Liver (tissue), 9 donors: ENCODE measurements around the gene RAB6A. TPM values are rescaled to one million over a fixed set of nuclear protein-coding genes. Genes with fewer than 3 reads are reported as not detected.
"Not testable (repeated sequence)": the region's sequence is repeated elsewhere in the genome, so short reads cannot be mapped to it uniquely, and the experiment has no call there.

Experiments used
- DNase-seq: peaks from one replicate; pipeline ENCODE4 v3.0.0-alpha.2; 2017; ENCODE audit warnings: low spot score
- H3K27ac ChIP-seq, 2 donors: one replicate each; pipeline ENCODE4 v1.7.0; 2013; ENCODE audit warnings: inconsistent platforms in 2 of 2, low read length in 2 of 2, control low read depth in 1 of 2, low read depth in 1 of 2, mild to moderate bottlenecking in 1 of 2
- H3K27me3 ChIP-seq, 4 donors: one replicate each; pipeline versions ENCODE4 v1.6.1 to v1.7.0; 2013; ENCODE audit warnings: low read length in 3 of 4, inconsistent platforms in 1 of 4, mild to moderate bottlenecking in 1 of 4, moderate library complexity in 1 of 4; ENCODE audit not compliant: control insufficient read depth in 4 of 4, insufficient read depth in 4 of 4
- H3K36me3 ChIP-seq, 4 donors: one replicate each; pipeline versions ENCODE4 v1.6.1 to v1.7.0; 2013; ENCODE audit warnings: low read length in 3 of 4, mild to moderate bottlenecking in 3 of 4, low read depth in 1 of 4, moderate library complexity in 1 of 4; ENCODE audit not compliant: control insufficient read depth in 4 of 4, insufficient read depth in 3 of 4
- H3K4me1 ChIP-seq, 4 donors: one replicate each; pipeline versions ENCODE4 v1.6.1 to v1.7.0; 2013; ENCODE audit warnings: low read length in 3 of 4, mild to moderate bottlenecking in 3 of 4, moderate library complexity in 1 of 4; ENCODE audit not compliant: control insufficient read depth in 4 of 4, insufficient read depth in 4 of 4
- H3K4me3 ChIP-seq, 3 donors: one replicate each; pipeline versions ENCODE4 v1.6.1 to v1.7.0; 2013; ENCODE audit warnings: low read length in 3 of 3, control low read depth in 1 of 3, low read depth in 1 of 3, mild to moderate bottlenecking in 1 of 3
- H3K9ac ChIP-seq, 2 donors: one replicate each; pipeline ENCODE4 v1.7.0; 2013; ENCODE audit warnings: low read length in 2 of 2, mild to moderate bottlenecking in 2 of 2, moderate library complexity in 2 of 2, control low read depth in 1 of 2, low read depth in 1 of 2
- H3K9me3 ChIP-seq, 4 donors: one replicate each; pipeline versions ENCODE4 v1.6.1 to v1.7.0; 2013; ENCODE audit warnings: low read length in 3 of 4; ENCODE audit not compliant: control insufficient read depth in 4 of 4
- ATF3 ChIP-seq: IDR thresholded peaks from 2 replicates; pipeline ENCODE4 v1.6.1; 2016; ENCODE audit warnings: antibody characterized with exemption
- CTCF ChIP-seq: fragments of 150-350 bp; IDR thresholded peaks from 2 replicates; pipeline ENCODE4 v1.5.1; 2017; ENCODE audit warnings: improper control_type of control experiment, low read depth, low read length; ENCODE audit not compliant: missing input control
- EGR1 ChIP-seq, 2 donors: IDR thresholded peaks; 2 replicates each; pipeline ENCODE4 v1.6.1; 2016 to 2018; ENCODE audit warnings: antibody characterized with exemption in 2 of 2, low read depth in 2 of 2
- FOXA1 ChIP-seq: IDR thresholded peaks from 2 replicates; pipeline ENCODE4 v1.6.1; 2016; ENCODE audit warnings: antibody characterized with exemption
- FOXA2 ChIP-seq: IDR thresholded peaks from 2 replicates; pipeline ENCODE4 v1.6.1; 2016; ENCODE audit warnings: antibody characterized with exemption
- GABPA ChIP-seq, 2 donors: IDR thresholded peaks in 1 of 2; conservative IDR thresholded peaks in 1 of 2; 2 replicates each; pipeline ENCODE4 v1.6.1; 2016; ENCODE audit warnings: antibody characterized with exemption in 2 of 2, mild to moderate bottlenecking in 1 of 2, moderate library complexity in 1 of 2
- HNF4A ChIP-seq, 2 donors: conservative IDR thresholded peaks; 2 replicates each; pipeline ENCODE4 v1.6.1; 2016; ENCODE audit warnings: antibody characterized with exemption in 2 of 2, mild to moderate bottlenecking in 2 of 2
- JUND ChIP-seq, 2 donors: IDR thresholded peaks; 2 replicates each; pipeline ENCODE4 v1.6.1; 2016; ENCODE audit warnings: antibody characterized with exemption in 2 of 2
- NR2F2 ChIP-seq: IDR thresholded peaks from 2 replicates; pipeline ENCODE4 v1.6.1; 2016; ENCODE audit warnings: antibody characterized with exemption
- REST ChIP-seq: IDR thresholded peaks from 2 replicates; pipeline ENCODE4 v1.6.1; 2016; ENCODE audit warnings: antibody characterized with exemption, mild to moderate bottlenecking
- RXRA ChIP-seq, 2 donors: IDR thresholded peaks; 2 replicates each; pipeline ENCODE4 v1.6.1; 2017 to 2018; ENCODE audit warnings: antibody characterized with exemption in 2 of 2, mild to moderate bottlenecking in 1 of 2
- TAF1 ChIP-seq: conservative IDR thresholded peaks from 2 replicates; pipeline ENCODE4 v1.6.1; 2016; ENCODE audit warnings: antibody characterized with exemption, mild to moderate bottlenecking
- YY1 ChIP-seq: IDR thresholded peaks from 2 replicates; pipeline ENCODE4 v1.6.1; 2016; ENCODE audit warnings: antibody characterized with exemption, mild to moderate bottlenecking
- WGBS: extraction: QIAGEN DNeasy Blood & Tissue Kit; methylation state at CpG from one replicate; pipeline ENCODE4 v1.1.7; 2013; 5-methylcytosine and 5-hydroxymethylcytosine counted together
- polyA plus RNA-seq, 2 donors: library from polyadenylated mRNA; stranded (reverse) in 1 of 2; unstranded in 1 of 2; fragments of 200-250 nt in 1 of 2; fragments of >200 nt in 1 of 2; fragmentation: Nextera tagmentation in 1 of 2; extraction: Ambion mirVana in 1 of 2; gene quantifications; one replicate each; pipeline versions ENCODE4 v1.2.1 to v1.2.3, GENCODE V29; 2013 to 2015
- total RNA-seq, 2 donors: library from RNA; depleted of rRNA; stranded (reverse); fragments of >200 nt; gene quantifications; one replicate each; pipeline ENCODE4 v1.2.3, GENCODE V29; 2014
- TF ChIP-seq, protein P1 (sequence below): IDR thresholded peaks from 2 replicates; pipeline ENCODE4 v1.6.1; 2016; ENCODE audit warnings: antibody characterized with exemption
- TF ChIP-seq, protein P2 (sequence below): IDR thresholded peaks from 2 replicates; pipeline ENCODE4 v1.6.1; 2016; ENCODE audit warnings: antibody characterized with exemption
- donor health status: healthy.
- donor health status: healthy.
- donor health status: healthy.
- donor health status: healthy.
- donor health status: healthy.

RAB6A gene
- total and polyA plus RNA-seq, 4 donors, result 36.0 to 165 (median 51.5) TPM

GRCh38 chr11:73787051-73787642, 26.3 kb upstream of the RAB6A start:
- Histone ChIP-seq H3K4me1 (peaks cover 0 to 4% (median 0%) of the 10 kb centered on the region in 4 donors), H3K36me3 (no peaks in the 10 kb centered on the region), H3K27ac (peak overlapping the region; percentile 97 to 98), H3K9me3 (no peaks in the 10 kb centered on the region), H3K27me3 (no peaks in the 10 kb centered on the region), H3K4me3 (peak overlapping the region; percentile 68 to 97 (median 88)), H3K9ac (peak overlapping the region; percentile 44 to 100)
- DNase-seq, result no peak
- TF ChIP-seq, protein P1, sequence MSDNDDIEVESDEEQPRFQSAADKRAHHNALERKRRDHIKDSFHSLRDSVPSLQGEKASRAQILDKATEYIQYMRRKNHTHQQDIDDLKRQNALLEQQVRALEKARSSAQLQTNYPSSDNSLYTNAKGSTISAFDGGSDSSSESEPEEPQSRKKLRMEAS, result no peak
- TF ChIP-seq TAF1, result no peak
- TF ChIP-seq FOXA1, result no peak
- no peak for TF ChIP-seq GABPA (IDR thresholded peaks at IDR 0.05 in 1 of 2, conservative IDR thresholded peaks at IDR 0.05 in 1 of 2)
- no peak for TF ChIP-seq JUND (IDR thresholded peaks at IDR 0.05)
- no peak for TF ChIP-seq EGR1 (IDR thresholded peaks at IDR 0.05; ENCODE audit: low read depth in 2 of 2)
- no peak for TF ChIP-seq HNF4A (conservative IDR thresholded peaks at IDR 0.05)
- TF ChIP-seq REST, result no peak
- no peak for TF ChIP-seq FOXA2
- TF ChIP-seq NR2F2, result no peak
- TF ChIP-seq, protein P2, sequence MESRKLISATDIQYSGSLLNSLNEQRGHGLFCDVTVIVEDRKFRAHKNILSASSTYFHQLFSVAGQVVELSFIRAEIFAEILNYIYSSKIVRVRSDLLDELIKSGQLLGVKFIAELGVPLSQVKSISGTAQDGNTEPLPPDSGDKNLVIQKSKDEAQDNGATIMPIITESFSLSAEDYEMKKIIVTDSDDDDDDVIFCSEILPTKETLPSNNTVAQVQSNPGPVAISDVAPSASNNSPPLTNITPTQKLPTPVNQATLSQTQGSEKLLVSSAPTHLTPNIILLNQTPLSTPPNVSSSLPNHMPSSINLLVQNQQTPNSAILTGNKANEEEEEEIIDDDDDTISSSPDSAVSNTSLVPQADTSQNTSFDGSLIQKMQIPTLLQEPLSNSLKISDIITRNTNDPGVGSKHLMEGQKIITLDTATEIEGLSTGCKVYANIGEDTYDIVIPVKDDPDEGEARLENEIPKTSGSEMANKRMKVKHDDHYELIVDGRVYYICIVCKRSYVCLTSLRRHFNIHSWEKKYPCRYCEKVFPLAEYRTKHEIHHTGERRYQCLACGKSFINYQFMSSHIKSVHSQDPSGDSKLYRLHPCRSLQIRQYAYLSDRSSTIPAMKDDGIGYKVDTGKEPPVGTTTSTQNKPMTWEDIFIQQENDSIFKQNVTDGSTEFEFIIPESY, result no peak
- no peak for TF ChIP-seq ATF3
- 34% methylated on average over 17 of the region's 17 CpGs for WGBS

GRCh38 chr11:73785467-73785866, 24.6 kb upstream of the RAB6A start:
- not testable (repeated sequence) for H3K36me3 ChIP-seq, H3K4me3 ChIP-seq, H3K4me1 ChIP-seq, DNase-seq, H3K9me3 ChIP-seq, H3K27me3 ChIP-seq, H3K9ac ChIP-seq, H3K27ac ChIP-seq

DNA sequence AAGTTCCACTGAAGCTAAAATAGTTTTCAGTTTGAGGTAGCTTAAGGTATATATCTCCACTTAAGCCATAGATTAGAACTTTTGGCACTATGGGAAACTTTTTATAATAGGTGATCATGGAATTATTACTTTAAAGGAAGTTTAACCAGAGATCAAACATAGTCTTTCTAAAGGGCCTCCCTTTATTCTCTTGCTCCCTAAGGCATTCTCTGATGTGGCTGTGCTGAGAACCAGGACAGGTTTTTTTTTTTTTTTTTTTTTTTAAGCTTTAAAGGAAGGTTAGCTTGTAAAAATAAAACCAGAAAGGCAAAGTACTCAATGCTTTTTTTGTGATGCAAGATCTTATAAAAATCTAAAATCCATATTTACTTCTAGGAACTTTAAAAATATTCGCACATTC, 23.9 kb upstream of the RAB6A start:
- DNase-seq, result no peak
- H3K27me3 ChIP-seq, result no peaks in the 10 kb centered on the region
- 96% methylated on average over 1 of the region's 1 CpG for WGBS
- H3K9me3 ChIP-seq, result no peaks in the 10 kb centered on the region
- H3K4me1 ChIP-seq, result peaks cover 0 to 4% (median 0%) of the 10 kb centered on the region in 4 donors
- H3K4me3 ChIP-seq, result no peak overlapping the region
- H3K36me3 ChIP-seq, result no peaks in the 10 kb centered on the region
- peak overlapping the region in 1 of 2 donors; percentile 46 for H3K9ac ChIP-seq
- H3K27ac ChIP-seq, result peak overlapping the region in 1 of 2 donors; percentile 51
- TF ChIP-seq CTCF (no peak), EGR1 (IDR thresholded peaks at IDR 0.05; ENCODE audit: low read depth in 2 of 2) (no peak), ATF3 (no peak), YY1 (no peak), RXRA (IDR thresholded peaks at IDR 0.05) (no peak)
- TF ChIP-seq, protein P2, result no peak
